Neural cell (in vitro differentiated cells): Measurements from ENCODE around the gene MCCC1. TPM values are rescaled to one million over a fixed set of nuclear protein-coding genes. Genes with fewer than 3 reads are reported as not detected.

Source experiments
- H2AFZ ChIP-seq: fragments of 200-600, 300-800 bp; sonication (generic), shearing (Covaris generic); 2 replicates; pipeline ENCODE4 v1.6.0; 2014; ENCODE audit warnings: low read depth, mild to moderate bottlenecking, antibody characterized with exemption, low read length, moderate library complexity
- H3F3A ChIP-seq: fragments of 200-600 bp; shearing (Covaris generic); 2 replicates; pipeline ENCODE4 v1.6.1; 2016; ENCODE audit warnings: mild to moderate bottlenecking, moderate library complexity, mixed read lengths, antibody characterized with exemption, low read length; ENCODE audit not compliant: insufficient read depth, poor library complexity, severe bottlenecking
- H3K27ac ChIP-seq: fragments of 200-600, 300-800 bp; sonication (generic), shearing (Covaris generic); 2 replicates; pipeline ENCODE4 v1.5.1; 2014; ENCODE audit warnings: mild to moderate bottlenecking, low read length, moderate library complexity
- H3K27me3 ChIP-seq: fragments of 300-800, 200-600 bp; sonication (generic), shearing (Covaris generic); 2 replicates; pipeline ENCODE4 v1.6.0; 2014; ENCODE audit warnings: mild to moderate bottlenecking, low read depth, low read length, moderate library complexity; ENCODE audit not compliant: insufficient read depth
- H3K36me3 ChIP-seq: fragments of 300-800, 200-600 bp; sonication (generic), shearing (Covaris generic); 2 replicates; pipeline ENCODE4 v1.5.1; 2014; ENCODE audit warnings: mild to moderate bottlenecking, antibody characterized with exemption, low read length, moderate library complexity; ENCODE audit not compliant: insufficient read depth
- H3K4me2 ChIP-seq: fragments of 300-800, 200-600 bp; sonication (generic), shearing (Covaris generic); 2 replicates; pipeline ENCODE4 v1.6.0; 2014; ENCODE audit warnings: mild to moderate bottlenecking, low read length
- H3K4me3 ChIP-seq: fragments of 300-800, 200-600 bp; sonication (generic), shearing (Covaris generic); 2 replicates; pipeline ENCODE4 v1.5.1; 2014; ENCODE audit warnings: mild to moderate bottlenecking, low read length, moderate library complexity
- H3K79me2 ChIP-seq: fragments of 200-600 bp; shearing (Covaris generic); replicated peaks from 2 replicates; pipeline ENCODE4 v1.6.0; 2014; ENCODE audit warnings: mild to moderate bottlenecking, low read length, moderate library complexity; ENCODE audit not compliant: insufficient read depth
- H3K9ac ChIP-seq: fragments of 300-800, 200-600 bp; sonication (generic), shearing (Covaris generic); 2 replicates; pipeline ENCODE4 v1.6.1; 2016; ENCODE audit warnings: mild to moderate bottlenecking, low read length, mixed read lengths
- H3K9me2 ChIP-seq: fragments of 200-600 bp; shearing (Covaris generic); 2 replicates; pipeline ENCODE4 v1.6.1; 2016; ENCODE audit warnings: mild to moderate bottlenecking, low read length, mixed read lengths; ENCODE audit not compliant: insufficient read depth
- H3K9me3 ChIP-seq: fragments of 200-600, 300-800 bp; sonication (generic), shearing (Covaris generic); 2 replicates; pipeline ENCODE4 v1.6.1; 2016; ENCODE audit warnings: mild to moderate bottlenecking, mixed run types, low read length, moderate library complexity, mixed read lengths
- H4K20me1 ChIP-seq: fragments of 200-600 bp; shearing (Covaris generic); 2 replicates; pipeline ENCODE4 v1.6.1; 2016; ENCODE audit warnings: mild to moderate bottlenecking, mixed run types; ENCODE audit not compliant: insufficient read depth
- EP300 ChIP-seq: fragments of 450-650 bp; conservative IDR thresholded peaks from 2 replicates; pipeline ENCODE4 v1.6.1; 2014; ENCODE audit warnings: antibody characterized with exemption, mild to moderate bottlenecking, moderate library complexity; ENCODE audit not compliant: poor library complexity, severe bottlenecking
- EZH2 ChIP-seq: fragments of 200-600, 300-800 bp; shearing (Covaris generic), sonication (generic); IDR thresholded peaks from 2 replicates; pipeline ENCODE4 v1.6.1; 2014; ENCODE audit warnings: antibody characterized with exemption, low read length, borderline replicate concordance, mild to moderate bottlenecking; ENCODE audit not compliant: insufficient read depth, poor library complexity, severe bottlenecking
- MXI1 ChIP-seq: fragments of 450-650 bp; conservative IDR thresholded peaks from 2 replicates; pipeline ENCODE4 v1.6.1; 2014; ENCODE audit warnings: antibody characterized with exemption, mild to moderate bottlenecking; ENCODE audit not compliant: poor library complexity, severe bottlenecking
- POLR2AphosphoS5 ChIP-seq: IDR thresholded peaks from 2 replicates; pipeline ENCODE4 v1.6.1; 2012
- RAD21 ChIP-seq: fragments of 450-650 bp; conservative IDR thresholded peaks from 2 replicates; pipeline ENCODE4 v1.6.1; 2014; ENCODE audit warnings: antibody characterized with exemption, mild to moderate bottlenecking, moderate library complexity
- SMC3 ChIP-seq: fragments of 450-650 bp; conservative IDR thresholded peaks from 2 replicates; pipeline ENCODE4 v1.6.1; 2014; ENCODE audit warnings: antibody characterized with exemption, mild to moderate bottlenecking, moderate library complexity; ENCODE audit not compliant: poor library complexity
- TAF1 ChIP-seq: IDR thresholded peaks from 2 replicates; pipeline ENCODE4 v1.6.1; 2012; ENCODE audit warnings: low read depth
- polyA plus RNA-seq: library from polyadenylated mRNA; depleted of rRNA; stranded (reverse); fragments of >200 nt; gene quantifications from 2 replicates; pipeline ENCODE4 v1.2.3, GENCODE V29; 2014
- TF ChIP-seq, protein P1 (sequence below): fragments of 450-650 bp; IDR thresholded peaks from 2 replicates; pipeline ENCODE4 v1.5.1; 2014; ENCODE audit warnings: antibody characterized with exemption, mild to moderate bottlenecking, moderate library complexity; ENCODE audit not compliant: poor library complexity, severe bottlenecking
- TF ChIP-seq, protein P2 (sequence below): IDR thresholded peaks from 2 replicates; pipeline ENCODE4 v1.6.1; 2012; ENCODE audit warnings: borderline replicate concordance

Gene MCCC1
- polyA plus RNA-seq, 1 donor from 2014 or later: 29.6 TPM

DNA sequence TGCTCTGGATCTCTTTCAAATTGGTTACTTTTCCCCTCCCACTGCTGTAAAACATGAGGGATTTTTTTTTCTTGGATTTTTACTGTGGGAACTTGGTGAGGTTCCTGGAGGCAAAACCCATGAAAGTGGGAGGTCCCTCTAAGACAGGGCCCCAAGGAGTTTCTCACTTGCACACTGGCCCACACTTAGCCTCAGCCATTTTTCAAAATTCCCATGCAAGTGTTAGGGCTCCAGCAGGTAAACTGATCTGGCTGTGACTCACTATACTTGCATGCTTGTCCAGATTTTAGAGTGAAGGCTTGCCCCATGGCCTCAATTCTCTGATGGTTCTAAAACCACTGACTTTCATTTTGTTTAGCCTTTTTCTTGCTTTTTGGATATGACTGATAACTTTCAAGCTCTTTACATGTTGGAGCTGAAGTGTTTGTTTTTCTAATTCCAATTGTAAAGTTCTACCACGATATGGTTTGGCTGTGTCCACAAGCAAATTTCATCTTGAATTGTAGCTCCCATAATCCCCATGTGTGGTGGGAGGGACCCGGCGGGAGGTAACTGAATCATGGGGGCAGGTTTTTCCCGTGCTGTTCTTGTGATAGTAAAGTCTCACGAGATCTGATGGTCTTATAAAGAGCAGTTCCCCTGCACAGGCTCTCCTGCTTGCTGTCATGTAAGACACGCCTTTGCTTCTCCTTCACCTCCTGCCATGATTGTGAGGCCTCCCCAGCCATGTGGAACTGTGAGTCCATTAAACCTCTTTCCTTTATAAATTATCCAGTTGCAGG lies 37.7 kb downstream of the MCCC1 start:
- Histone ChIP-seq H3K79me2 (no peaks in the 10 kb centered on the region), H3K36me3 (no peaks in the 10 kb centered on the region), H3F3A (no peaks in the 10 kb centered on the region), H3K27me3 (no peaks in the 10 kb centered on the region), H3K4me2 (no peak overlapping the region), H3K9me2 (no peaks in the 10 kb centered on the region), H3K9me3 (no peaks in the 10 kb centered on the region), H2AFZ (no peak overlapping the region), H3K4me3 (no peak overlapping the region), H4K20me1 (no peaks in the 10 kb centered on the region), H3K27ac (no peak overlapping the region), H3K9ac (no peak overlapping the region)
- TF ChIP-seq TAF1 (no peak), EZH2 (no peak), SMC3 (no peak)
- TF ChIP-seq, protein P1, sequence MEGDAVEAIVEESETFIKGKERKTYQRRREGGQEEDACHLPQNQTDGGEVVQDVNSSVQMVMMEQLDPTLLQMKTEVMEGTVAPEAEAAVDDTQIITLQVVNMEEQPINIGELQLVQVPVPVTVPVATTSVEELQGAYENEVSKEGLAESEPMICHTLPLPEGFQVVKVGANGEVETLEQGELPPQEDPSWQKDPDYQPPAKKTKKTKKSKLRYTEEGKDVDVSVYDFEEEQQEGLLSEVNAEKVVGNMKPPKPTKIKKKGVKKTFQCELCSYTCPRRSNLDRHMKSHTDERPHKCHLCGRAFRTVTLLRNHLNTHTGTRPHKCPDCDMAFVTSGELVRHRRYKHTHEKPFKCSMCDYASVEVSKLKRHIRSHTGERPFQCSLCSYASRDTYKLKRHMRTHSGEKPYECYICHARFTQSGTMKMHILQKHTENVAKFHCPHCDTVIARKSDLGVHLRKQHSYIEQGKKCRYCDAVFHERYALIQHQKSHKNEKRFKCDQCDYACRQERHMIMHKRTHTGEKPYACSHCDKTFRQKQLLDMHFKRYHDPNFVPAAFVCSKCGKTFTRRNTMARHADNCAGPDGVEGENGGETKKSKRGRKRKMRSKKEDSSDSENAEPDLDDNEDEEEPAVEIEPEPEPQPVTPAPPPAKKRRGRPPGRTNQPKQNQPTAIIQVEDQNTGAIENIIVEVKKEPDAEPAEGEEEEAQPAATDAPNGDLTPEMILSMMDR: no peak

DNA sequence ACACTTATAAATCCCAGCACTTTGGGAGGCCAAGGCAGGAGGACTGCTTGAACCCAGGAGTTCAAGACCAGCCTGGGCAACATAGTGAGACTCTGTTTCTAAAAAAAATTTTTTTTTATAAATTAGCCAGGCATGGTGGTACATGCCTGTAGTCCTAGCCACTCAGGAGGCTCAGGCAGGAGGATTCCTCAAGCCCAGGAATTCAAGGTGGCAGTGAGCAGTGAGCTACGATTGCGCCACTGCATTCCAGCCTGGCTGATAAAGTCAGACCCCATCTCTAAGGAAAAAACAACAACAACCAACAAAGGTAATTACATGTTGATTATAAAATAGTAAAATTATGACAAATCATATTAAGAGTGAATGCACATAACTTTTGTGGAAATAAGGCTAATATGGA lies 40.9 kb downstream of the MCCC1 start:
- H3K9me2 ChIP-seq: no peaks in the 10 kb centered on the region
- no peaks in the 10 kb centered on the region for H3K36me3 ChIP-seq
- H3K27me3 ChIP-seq: no peaks in the 10 kb centered on the region
- H4K20me1 ChIP-seq: no peaks in the 10 kb centered on the region
- TF ChIP-seq MXI1 (no peak), TAF1 (no peak), POLR2AphosphoS5 (no peak), EZH2 (no peak), EP300 (no peak), SMC3 (no peak), RAD21 (no peak)
- TF ChIP-seq, protein P2, sequence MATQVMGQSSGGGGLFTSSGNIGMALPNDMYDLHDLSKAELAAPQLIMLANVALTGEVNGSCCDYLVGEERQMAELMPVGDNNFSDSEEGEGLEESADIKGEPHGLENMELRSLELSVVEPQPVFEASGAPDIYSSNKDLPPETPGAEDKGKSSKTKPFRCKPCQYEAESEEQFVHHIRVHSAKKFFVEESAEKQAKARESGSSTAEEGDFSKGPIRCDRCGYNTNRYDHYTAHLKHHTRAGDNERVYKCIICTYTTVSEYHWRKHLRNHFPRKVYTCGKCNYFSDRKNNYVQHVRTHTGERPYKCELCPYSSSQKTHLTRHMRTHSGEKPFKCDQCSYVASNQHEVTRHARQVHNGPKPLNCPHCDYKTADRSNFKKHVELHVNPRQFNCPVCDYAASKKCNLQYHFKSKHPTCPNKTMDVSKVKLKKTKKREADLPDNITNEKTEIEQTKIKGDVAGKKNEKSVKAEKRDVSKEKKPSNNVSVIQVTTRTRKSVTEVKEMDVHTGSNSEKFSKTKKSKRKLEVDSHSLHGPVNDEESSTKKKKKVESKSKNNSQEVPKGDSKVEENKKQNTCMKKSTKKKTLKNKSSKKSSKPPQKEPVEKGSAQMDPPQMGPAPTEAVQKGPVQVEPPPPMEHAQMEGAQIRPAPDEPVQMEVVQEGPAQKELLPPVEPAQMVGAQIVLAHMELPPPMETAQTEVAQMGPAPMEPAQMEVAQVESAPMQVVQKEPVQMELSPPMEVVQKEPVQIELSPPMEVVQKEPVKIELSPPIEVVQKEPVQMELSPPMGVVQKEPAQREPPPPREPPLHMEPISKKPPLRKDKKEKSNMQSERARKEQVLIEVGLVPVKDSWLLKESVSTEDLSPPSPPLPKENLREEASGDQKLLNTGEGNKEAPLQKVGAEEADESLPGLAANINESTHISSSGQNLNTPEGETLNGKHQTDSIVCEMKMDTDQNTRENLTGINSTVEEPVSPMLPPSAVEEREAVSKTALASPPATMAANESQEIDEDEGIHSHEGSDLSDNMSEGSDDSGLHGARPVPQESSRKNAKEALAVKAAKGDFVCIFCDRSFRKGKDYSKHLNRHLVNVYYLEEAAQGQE: no peak
- TF ChIP-seq, protein P1: no peak
- H3F3A ChIP-seq: no peaks in the 10 kb centered on the region
- no peaks in the 10 kb centered on the region for H3K79me2 ChIP-seq
- H3K4me2 ChIP-seq: no peak overlapping the region
- H3K4me3 ChIP-seq: no peak overlapping the region
- H2AFZ ChIP-seq: no peak overlapping the region
- no peak overlapping the region for H3K9ac ChIP-seq
- H3K27ac ChIP-seq: no peak overlapping the region
- H3K9me3 ChIP-seq: no peaks in the 10 kb centered on the region
